ENCODE data around the gene MRE11. TPM values are rescaled to one million over a fixed set of nuclear protein-coding genes. Genes with fewer than 3 reads are reported as not detected.

MRE11 gene
- total RNA-seq, 2 experiments from 2014 or later: 35.7 to 37.0 TPM

- Mint-ChIP-seq H3K27ac (no peak overlapping the region), H3K9me3 (no peaks in the 10 kb centered on the region), H3K36me3 (ENCODE audit: low read depth) (peaks cover 35% of the 10 kb centered on the region)
Observed at GRCh38 chr11:94449029-94449428, 44.6 kb downstream of the MRE11 start.

GRCh38 chr11:94447149-94447548, 46.5 kb downstream of the MRE11 start:
- H3K9me3 Mint-ChIP-seq: no peaks in the 10 kb centered on the region
- H3K4me1 Mint-ChIP-seq: no peaks in the 10 kb centered on the region
- H3K27ac Mint-ChIP-seq: no peak overlapping the region
- H3K27me3 Mint-ChIP-seq: no peaks in the 10 kb centered on the region
- CTCF ChIA-PET: no interaction called here
- DNase-seq: no peak
- H3K4me3 Mint-ChIP-seq: no peak overlapping the region
- POLR2A ChIA-PET: no interaction called here
- H3K36me3 Mint-ChIP-seq (ENCODE audit: low read depth): peaks cover 30% of the 10 kb centered on the region

More at GRCh38 chr11:94449029-94449428, 44.6 kb downstream of the MRE11 start:
- Mint-ChIP-seq H3K4me1 (no peaks in the 10 kb centered on the region), H3K27me3 (no peaks in the 10 kb centered on the region), H3K4me3 (no peak overlapping the region)
- CTCF ChIA-PET: no interaction called here
- no peak for DNase-seq
- POLR2A ChIA-PET: no interaction called here

GRCh38 chr11:94445641-94446040, 48.0 kb downstream of the MRE11 start:
- H3K27ac Mint-ChIP-seq: no peak overlapping the region
- H3K4me3 Mint-ChIP-seq: no peak overlapping the region
- H3K27me3 Mint-ChIP-seq: no peaks in the 10 kb centered on the region
- peaks cover 7% of the 10 kb centered on the region for H3K4me1 Mint-ChIP-seq
- ChIA-PET POLR2A (no interaction called here), CTCF (no interaction called here)
- peaks cover 38% of the 10 kb centered on the region for H3K36me3 Mint-ChIP-seq (ENCODE audit: low read depth)
- H3K9me3 Mint-ChIP-seq: no peaks in the 10 kb centered on the region
- DNase-seq: no peak

- DNase-seq: no peak
- H3K36me3 Mint-ChIP-seq (ENCODE audit: low read depth): peaks cover 59% of the 10 kb centered on the region
Observed at GRCh38 chr11:94433049-94433448, 60.6 kb downstream of the MRE11 start.

GRCh38 chr11:94424662-94425061, 69.0 kb downstream of the MRE11 start:
- no peaks in the 10 kb centered on the region for H3K27me3 Mint-ChIP-seq
- DNase-seq: no peak
- H3K9me3 Mint-ChIP-seq: no peaks in the 10 kb centered on the region
- POLR2A ChIA-PET: no interaction called here
- CTCF ChIA-PET: interaction anchor here (0.6 kb wide), 1 partner anchor 1602 kb away, joined by 3 read pairs; no protein-coding TSS in a partner anchor
- peaks cover 58% of the 10 kb centered on the region for H3K36me3 Mint-ChIP-seq (ENCODE audit: low read depth)
- H3K27ac Mint-ChIP-seq: no peak overlapping the region
- no peak overlapping the region for H3K4me3 Mint-ChIP-seq
- no peaks in the 10 kb centered on the region for H3K4me1 Mint-ChIP-seq

More at GRCh38 chr11:94433049-94433448, 60.6 kb downstream of the MRE11 start:
- Mint-ChIP-seq H3K27me3 (no peaks in the 10 kb centered on the region), H3K4me3 (no peak overlapping the region), H3K4me1 (no peaks in the 10 kb centered on the region), H3K9me3 (no peaks in the 10 kb centered on the region), H3K27ac (no peak overlapping the region)
- CTCF ChIA-PET: no interaction called here
- POLR2A ChIA-PET: no interaction called here

GRCh38 chr11:94424011-94424410, 69.6 kb downstream of the MRE11 start:
- Mint-ChIP-seq H3K27me3 (no peaks in the 10 kb centered on the region), H3K9me3 (no peaks in the 10 kb centered on the region), H3K27ac (no peak overlapping the region), H3K36me3 (ENCODE audit: low read depth) (peaks cover 51% of the 10 kb centered on the region), H3K4me3 (no peak overlapping the region), H3K4me1 (no peaks in the 10 kb centered on the region)
- POLR2A ChIA-PET: no interaction called here
- DNase-seq: no peak
- CTCF ChIA-PET: interaction anchor here (0.6 kb wide), 1 partner anchor 1603 kb away, joined by 3 read pairs; no protein-coding TSS in a partner anchor

GRCh38 chr11:94423507-94423906, 70.1 kb downstream of the MRE11 start:
- H3K9me3 Mint-ChIP-seq: no peaks in the 10 kb centered on the region
- H3K4me3 Mint-ChIP-seq: no peak overlapping the region
- peaks cover 46% of the 10 kb centered on the region for H3K36me3 Mint-ChIP-seq (ENCODE audit: low read depth)
- POLR2A ChIA-PET: no interaction called here
- H3K27ac Mint-ChIP-seq: no peak overlapping the region
- no peaks in the 10 kb centered on the region for H3K4me1 Mint-ChIP-seq
- DNase-seq: no peak
- no peaks in the 10 kb centered on the region for H3K27me3 Mint-ChIP-seq
- CTCF ChIA-PET: no interaction called here

- H3K36me3 Mint-ChIP-seq (ENCODE audit: low read depth): peaks cover 12% of the 10 kb centered on the region
- no peaks in the 10 kb centered on the region for H3K27me3 Mint-ChIP-seq
- POLR2A ChIA-PET: no interaction called here
- H3K9me3 Mint-ChIP-seq: no peaks in the 10 kb centered on the region
- H3K4me3 Mint-ChIP-seq: no peak overlapping the region
- CTCF ChIA-PET: interaction anchor here (1.1 kb wide), 1 partner anchor 103 kb away, joined by 3 read pairs; no protein-coding TSS in a partner anchor
- H3K4me1 Mint-ChIP-seq: no peaks in the 10 kb centered on the region
- no peak for DNase-seq
- H3K27ac Mint-ChIP-seq: no peak overlapping the region
Observed at GRCh38 chr11:94418123-94418765, 75.4 kb downstream of the MRE11 start.

- no peak for DNase-seq
- Mint-ChIP-seq H3K27me3 (no peaks in the 10 kb centered on the region), H3K36me3 (ENCODE audit: low read depth) (peaks cover 16% of the 10 kb centered on the region), H3K27ac (no peak overlapping the region), H3K4me3 (no peak overlapping the region), H3K4me1 (no peaks in the 10 kb centered on the region), H3K9me3 (no peaks in the 10 kb centered on the region)
- POLR2A ChIA-PET: no interaction called here
- CTCF ChIA-PET: interaction anchor here (0.9 to 1.1 kb wide), 3 partner anchors 86 to 104 kb away, joined by 3 read pairs; no protein-coding TSS in a partner anchor
Observed at GRCh38 chr11:94417386-94417987, 76.2 kb downstream of the MRE11 start.

GRCh38 chr11:94405062-94405833, 88.4 kb downstream of the MRE11 start:
- H3K4me1 Mint-ChIP-seq: peaks cover 6% of the 10 kb centered on the region
- peaks cover 5% of the 10 kb centered on the region for H3K9me3 Mint-ChIP-seq
- peaks cover 22% of the 10 kb centered on the region for H3K27me3 Mint-ChIP-seq
- peaks cover 4% of the 10 kb centered on the region for H3K36me3 Mint-ChIP-seq (ENCODE audit: low read depth)
- no peak overlapping the region for H3K4me3 Mint-ChIP-seq
- ChIA-PET POLR2A (no interaction called here), CTCF (interaction anchor here (0.6 to 0.7 kb wide), 2 partner anchors 113 to 484 kb away, joined by 3 to 6 read pairs; no protein-coding TSS in a partner anchor)
- H3K27ac Mint-ChIP-seq: no peak overlapping the region
- no peak for DNase-seq

- ChIA-PET POLR2A (no interaction called here), CTCF (no interaction called here)
- no peak for DNase-seq
- Mint-ChIP-seq H3K4me3 (no peak overlapping the region), H3K9me3 (no peaks in the 10 kb centered on the region), H3K36me3 (ENCODE audit: low read depth) (peaks cover 4% of the 10 kb centered on the region), H3K27me3 (peaks cover 43% of the 10 kb centered on the region), H3K27ac (no peak overlapping the region), H3K4me1 (peaks cover 6% of the 10 kb centered on the region)
Observed at GRCh38 chr11:94402355-94402754, 91.3 kb downstream of the MRE11 start.

GRCh38 chr11:94401773-94402265, 91.8 kb downstream of the MRE11 start:
- POLR2A ChIA-PET: no interaction called here
- peaks cover 6% of the 10 kb centered on the region for H3K4me1 Mint-ChIP-seq
- CTCF ChIA-PET: no interaction called here
- no peak overlapping the region for H3K4me3 Mint-ChIP-seq
- H3K27me3 Mint-ChIP-seq: peaks cover 43% of the 10 kb centered on the region
- no peaks in the 10 kb centered on the region for H3K9me3 Mint-ChIP-seq
- peaks cover 4% of the 10 kb centered on the region for H3K36me3 Mint-ChIP-seq (ENCODE audit: low read depth)
- no peak for DNase-seq
- no peak overlapping the region for H3K27ac Mint-ChIP-seq

Measured in activated CD4-positive, alpha-beta memory T cell treated with anti-CD3 and anti-CD28 coated beads, Interleukin-2, amount 10 ng/mL, durations not matched to agents 7 days and 5 days (primary cell).